Measurements from ENCODE around the gene PABPN1. TPM values are rescaled to one million over a fixed set of nuclear protein-coding genes. Genes with fewer than 3 reads are reported as not detected.

PABPN1 gene
- total and polyA plus RNA-seq, 9 of the 15 experiments (the other 6 are each of a cell fraction or from before 2014, with no cell fraction given): 32.6 to 388 (median 178) TPM

DNA sequence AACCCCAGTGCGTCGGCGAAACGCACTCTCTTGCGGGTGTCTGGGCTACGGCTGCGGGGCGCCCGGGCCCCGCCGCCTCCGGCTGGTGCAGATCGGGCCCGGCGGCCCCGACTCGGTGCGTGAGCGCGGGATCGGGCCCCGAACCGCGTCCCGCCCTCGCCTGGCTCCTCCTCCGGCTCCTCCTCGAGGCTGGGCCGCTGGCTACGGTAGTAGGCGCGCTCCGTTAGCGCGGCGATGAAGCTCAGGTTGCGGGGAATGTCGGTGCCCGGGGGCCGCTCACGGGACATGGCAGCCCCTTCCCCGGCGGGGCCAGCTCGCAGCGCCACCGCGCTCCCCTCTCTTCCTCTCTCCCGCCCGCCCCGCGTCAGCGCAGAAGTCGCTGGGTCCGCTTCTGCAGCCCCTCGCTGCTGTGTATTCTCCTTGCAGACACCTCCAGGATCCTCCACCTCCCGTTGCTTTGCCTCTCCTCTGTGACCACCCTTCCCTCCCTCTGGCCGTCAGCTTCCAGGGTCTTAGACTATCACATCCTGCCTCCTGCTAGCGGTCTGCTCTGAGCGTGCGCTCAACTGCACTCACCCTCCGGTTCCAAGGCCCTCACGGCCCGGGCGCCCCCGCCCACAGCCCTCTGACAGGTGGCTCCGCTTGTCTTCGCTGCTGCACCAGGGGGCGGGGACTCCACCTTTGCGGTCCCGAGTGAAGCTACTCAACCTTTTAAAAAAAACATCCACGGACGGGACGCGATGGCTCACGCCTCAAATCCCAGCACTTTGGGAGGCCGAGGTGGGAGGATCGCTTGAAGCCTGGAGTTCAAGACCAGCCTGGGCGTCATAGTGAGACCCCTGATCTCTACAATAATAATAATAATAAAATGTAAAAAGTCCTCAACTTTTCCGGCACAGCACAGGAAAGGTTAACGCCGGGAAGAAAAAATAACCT is 18.7 kb upstream of the PABPN1 start, which contains the start of gene PPP1R3E (continued):
- TF ChIP-seq FOXK2 (conservative IDR thresholded peaks at IDR 0.05 in 1 of 2, IDR thresholded peaks at IDR 0.05 in 1 of 2; ENCODE audit: low read depth in 2 of 2) (no peak), MAX (CRISPR knock-in tag; IDR thresholded peaks at IDR 0.05) (no peak), EZH2 (IDR thresholded peaks at IDR 0.05; ENCODE audit: borderline replicate concordance, low read depth, low read length) (no peak), ZSCAN29 (IDR thresholded peaks at IDR 0.05) (no peak), POLR3G (IDR thresholded peaks at IDR 0.05; ENCODE audit: extremely low read depth, insufficient read length, insufficient replicate concordance) (no peak), PRPF4 (IDR thresholded peaks at IDR 0.05; ENCODE audit: insufficient read depth, low read depth, low read length, poor library complexity, severe bottlenecking) (no peak), MCM3 (IDR thresholded peaks at IDR 0.05) (no peak), ZFPM2 (CRISPR knock-in tag; IDR thresholded peaks at IDR 0.05) (no peak), MTF1 (CRISPR knock-in tag; IDR thresholded peaks at IDR 0.05; ENCODE audit: borderline replicate concordance) (no peak), HDAC1 (IDR thresholded peaks at IDR 0.05) (peak in 1 of 2 experiments; percentile 76; a peak in 2 of 4 replicates), FOXP1 (CRISPR knock-in tag; IDR thresholded peaks at IDR 0.05) (no peak), RBM34 (IDR thresholded peaks at IDR 0.05; ENCODE audit: borderline replicate concordance, insufficient read depth, low read length) (no peak), TSC22D4 (tag; IDR thresholded peaks at IDR 0.05) (no peak), ELF4 (CRISPR knock-in tag; IDR thresholded peaks at IDR 0.05) (no peak), CAMTA2 (CRISPR knock-in tag; conservative IDR thresholded peaks at IDR 0.05) (0 out of 2 replicates have a peak, but pooled peaks have one; percentile 65), HNRNPLL (IDR thresholded peaks at IDR 0.05; ENCODE audit: low read depth, low read length, poor library complexity, severe bottlenecking) (peak; percentile 72), ZNF41 (CRISPR knock-in tag; conservative IDR thresholded peaks at IDR 0.05) (no peak), SAFB (IDR thresholded peaks at IDR 0.05; ENCODE audit: borderline replicate concordance, low read depth, low read length) (no peak), MAZ (CRISPR knock-in tag; conservative IDR thresholded peaks at IDR 0.05 in 1 of 2, IDR thresholded peaks at IDR 0.05 in 1 of 2) (peak in 1 of 2 experiments; percentile 64; a peak in 2 of 4 replicates), ZNF436 (CRISPR knock-in tag; IDR thresholded peaks at IDR 0.05) (no peak), LCOR (CRISPR knock-in tag; IDR thresholded peaks at IDR 0.05) (no peak)
- TF ChIP-seq, protein P1, sequence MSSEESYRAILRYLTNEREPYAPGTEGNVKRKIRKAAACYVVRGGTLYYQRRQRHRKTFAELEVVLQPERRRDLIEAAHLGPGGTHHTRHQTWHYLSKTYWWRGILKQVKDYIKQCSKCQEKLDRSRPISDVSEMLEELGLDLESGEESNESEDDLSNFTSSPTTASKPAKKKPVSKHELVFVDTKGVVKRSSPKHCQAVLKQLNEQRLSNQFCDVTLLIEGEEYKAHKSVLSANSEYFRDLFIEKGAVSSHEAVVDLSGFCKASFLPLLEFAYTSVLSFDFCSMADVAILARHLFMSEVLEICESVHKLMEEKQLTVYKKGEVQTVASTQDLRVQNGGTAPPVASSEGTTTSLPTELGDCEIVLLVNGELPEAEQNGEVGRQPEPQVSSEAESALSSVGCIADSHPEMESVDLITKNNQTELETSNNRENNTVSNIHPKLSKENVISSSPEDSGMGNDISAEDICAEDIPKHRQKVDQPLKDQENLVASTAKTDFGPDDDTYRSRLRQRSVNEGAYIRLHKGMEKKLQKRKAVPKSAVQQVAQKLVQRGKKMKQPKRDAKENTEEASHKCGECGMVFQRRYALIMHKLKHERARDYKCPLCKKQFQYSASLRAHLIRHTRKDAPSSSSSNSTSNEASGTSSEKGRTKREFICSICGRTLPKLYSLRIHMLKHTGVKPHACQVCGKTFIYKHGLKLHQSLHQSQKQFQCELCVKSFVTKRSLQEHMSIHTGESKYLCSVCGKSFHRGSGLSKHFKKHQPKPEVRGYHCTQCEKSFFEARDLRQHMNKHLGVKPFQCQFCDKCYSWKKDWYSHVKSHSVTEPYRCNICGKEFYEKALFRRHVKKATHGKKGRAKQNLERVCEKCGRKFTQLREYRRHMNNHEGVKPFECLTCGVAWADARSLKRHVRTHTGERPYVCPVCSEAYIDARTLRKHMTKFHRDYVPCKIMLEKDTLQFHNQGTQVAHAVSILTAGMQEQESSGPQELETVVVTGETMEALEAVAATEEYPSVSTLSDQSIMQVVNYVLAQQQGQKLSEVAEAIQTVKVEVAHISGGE (CRISPR knock-in tag; IDR thresholded peaks at IDR 0.05): peak in 1 of 3 experiments; percentile 44; a peak in 1 of 6 replicates
- TF ChIP-seq, protein P2, sequence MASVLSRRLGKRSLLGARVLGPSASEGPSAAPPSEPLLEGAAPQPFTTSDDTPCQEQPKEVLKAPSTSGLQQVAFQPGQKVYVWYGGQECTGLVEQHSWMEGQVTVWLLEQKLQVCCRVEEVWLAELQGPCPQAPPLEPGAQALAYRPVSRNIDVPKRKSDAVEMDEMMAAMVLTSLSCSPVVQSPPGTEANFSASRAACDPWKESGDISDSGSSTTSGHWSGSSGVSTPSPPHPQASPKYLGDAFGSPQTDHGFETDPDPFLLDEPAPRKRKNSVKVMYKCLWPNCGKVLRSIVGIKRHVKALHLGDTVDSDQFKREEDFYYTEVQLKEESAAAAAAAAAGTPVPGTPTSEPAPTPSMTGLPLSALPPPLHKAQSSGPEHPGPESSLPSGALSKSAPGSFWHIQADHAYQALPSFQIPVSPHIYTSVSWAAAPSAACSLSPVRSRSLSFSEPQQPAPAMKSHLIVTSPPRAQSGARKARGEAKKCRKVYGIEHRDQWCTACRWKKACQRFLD (CRISPR knock-in tag; IDR thresholded peaks at IDR 0.05): no peak

Measured in K562 (cell line).